GM23248 (cell line): ENCODE measurements around the gene VIL1. TPM values are rescaled to one million over a fixed set of nuclear protein-coding genes. Genes with fewer than 3 reads are reported as not detected.
A peak's percentile ranks its signal among the peaks of the same experiment; 100 is the strongest.

ENCODE experiments used
- DNase-seq: peaks from one replicate; pipeline ENCODE4 v3.0.0-alpha.2; 2015
- H2AFZ ChIP-seq: fragments of 200-600 bp; sonication (generic); 2 replicates; pipeline ENCODE4 v1.6.1; 2016; ENCODE audit warnings: antibody characterized with exemption
- H3F3A ChIP-seq: fragments of 200-600 bp; sonication (generic); 2 replicates; pipeline ENCODE4 v1.6.1; 2016; ENCODE audit warnings: mild to moderate bottlenecking, antibody characterized with exemption, mixed run types; ENCODE audit not compliant: insufficient read depth
- H3K27ac ChIP-seq: fragments of 200-600 bp; sonication (generic); 2 replicates; pipeline ENCODE4 v1.5.1; 2016; ENCODE audit warnings: mild to moderate bottlenecking
- H3K27me3 ChIP-seq: fragments of 200-600 bp; sonication (generic); replicated peaks from 2 replicates; pipeline ENCODE4 v1.6.1; 2016; ENCODE audit warnings: mild to moderate bottlenecking; ENCODE audit not compliant: insufficient read depth
- H3K36me3 ChIP-seq: fragments of 200-600 bp; sonication (generic); 2 replicates; pipeline ENCODE4 v1.6.1; 2016; ENCODE audit warnings: low read depth, mild to moderate bottlenecking
- H3K4me1 ChIP-seq: fragments of 200-600 bp; sonication (generic); 2 replicates; pipeline ENCODE4 v1.6.1; 2016; ENCODE audit warnings: mild to moderate bottlenecking; ENCODE audit not compliant: insufficient read depth
- H3K4me2 ChIP-seq: fragments of 200-600 bp; sonication (generic); one replicate; pipeline ENCODE4 v1.6.1; 2016; ENCODE audit warnings: mild to moderate bottlenecking; ENCODE audit not compliant: unreplicated experiment
- H3K4me3 ChIP-seq: fragments of 200-600 bp; sonication (generic); 2 replicates; pipeline ENCODE4 v1.5.1; 2016; ENCODE audit warnings: mild to moderate bottlenecking
- H3K79me2 ChIP-seq: fragments of 200-600 bp; sonication (generic); 2 replicates; pipeline ENCODE4 v1.6.1; 2016; ENCODE audit warnings: mild to moderate bottlenecking; ENCODE audit not compliant: insufficient read depth
- H3K9ac ChIP-seq: fragments of 200-600 bp; sonication (generic); 2 replicates; pipeline ENCODE4 v1.6.1; 2016; ENCODE audit warnings: mild to moderate bottlenecking
- H3K9me2 ChIP-seq: fragments of 200-600 bp; sonication (generic); 2 replicates; pipeline ENCODE4 v1.6.1; 2016; ENCODE audit warnings: mixed run types, mild to moderate bottlenecking, moderate library complexity; ENCODE audit not compliant: insufficient read depth
- H3K9me3 ChIP-seq: fragments of 200-600 bp; sonication (generic); one replicate; pipeline ENCODE4 v1.6.1; 2017; ENCODE audit warnings: low read depth
- H4K20me1 ChIP-seq: fragments of 200-600 bp; sonication (generic); 2 replicates; pipeline ENCODE4 v1.6.0; 2016; ENCODE audit not compliant: insufficient read depth
- EZH2 ChIP-seq: fragments of 200-600 bp; sonication (generic); IDR thresholded peaks from 2 replicates; pipeline ENCODE4 v1.6.1; 2018; ENCODE audit warnings: antibody characterized with exemption, mild to moderate bottlenecking; ENCODE audit not compliant: insufficient read depth, poor library complexity, severe bottlenecking
- EZH2phosphoT487 ChIP-seq: fragments of 200-600 bp; sonication (generic); IDR thresholded peaks from 2 replicates; pipeline ENCODE4 v1.6.1; 2018; ENCODE audit warnings: antibody characterized with exemption, moderate library complexity, mild to moderate bottlenecking, low read depth; ENCODE audit not compliant: insufficient read depth
- WGBS, 2 experiments: methylation state at CpG; one replicate each; pipeline ENCODE4 v1.1.6; 2015 to 2017; ENCODE audit warnings: low lambda C conversion rate in 2 of 2, low coverage in 1 of 2; ENCODE audit errors: missing lambda C conversion rate in 2 of 2; 5-methylcytosine and 5-hydroxymethylcytosine counted together
- in situ Hi-C: fragments of 300-500 bp; cut with MboI; formaldehyde crosslinking; loops from 2 replicates; pipeline ENCODE4 v1.15.0; 2020
- polyA plus RNA-seq: library from polyadenylated mRNA; unstranded; fragments of >200 nt; fragmentation: Nextera tagmentation; extraction: Ambion mirVana; gene quantifications from 2 replicates; pipeline ENCODE4 v1.2.1, GENCODE V29; 2016
- total RNA-seq: library from RNA; depleted of rRNA; stranded (reverse); fragments of >200 nt; shearing (Covaris generic); gene quantifications from 2 replicates; pipeline ENCODE4 v1.2.3, GENCODE V29; 2014

VIL1 gene
- total and polyA plus RNA-seq, 2 experiments from 2014 or later, result not detected

DNA sequence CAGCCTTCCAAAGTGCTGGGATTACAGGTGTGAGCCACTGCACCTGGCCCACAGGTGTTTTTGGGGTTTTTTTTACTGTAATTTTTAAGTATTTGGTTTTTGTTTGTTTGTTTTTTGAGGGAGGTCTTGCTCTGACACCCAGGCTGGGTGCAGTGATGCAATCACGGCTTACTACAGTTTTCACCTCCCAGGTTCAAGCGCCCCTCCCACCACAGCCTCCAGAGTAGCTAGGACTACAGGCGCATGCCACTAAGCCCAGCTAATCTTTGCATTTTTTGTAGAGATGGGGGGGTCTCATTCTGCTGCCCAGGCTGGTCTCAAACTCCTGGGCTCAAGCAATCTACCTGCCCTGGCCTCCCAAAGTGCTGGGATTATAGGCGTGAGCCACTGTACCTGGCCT is 44.1 kb upstream of the VIL1 start:
- TF ChIP-seq EZH2, result no peak
- TF ChIP-seq EZH2phosphoT487, result no peak
- WGBS, 2 experiments, result 47 to 54% methylated on average over 4 of the region's 4 CpGs

GRCh38 chr2:218375212-218375611 is 43.7 kb upstream of the VIL1 start:
- Histone ChIP-seq H3K27ac (no peak overlapping the region), H3K27me3 (no peaks in the 10 kb centered on the region), H3K4me1 (0 out of 2 replicates have a peak, but pooled peaks cover 7% of the 10 kb centered on the region), H3K9me3 (no peaks in the 10 kb centered on the region), H3F3A (no peaks in the 10 kb centered on the region), H3K4me2 (no peak overlapping the region), H3K9ac (no peak overlapping the region), H3K9me2 (no peaks in the 10 kb centered on the region), H4K20me1 (no peaks in the 10 kb centered on the region), H3K79me2 (no peaks in the 10 kb centered on the region), H2AFZ (no peak overlapping the region), H3K4me3 (no peak overlapping the region), H3K36me3 (no peaks in the 10 kb centered on the region)
- WGBS, 2 experiments, result 5 to 7% methylated on average over 2 of the region's 2 CpGs
- TF ChIP-seq EZH2 (no peak), EZH2phosphoT487 (no peak)
- in situ Hi-C loops, result no loop called here
- peak; percentile 53 for DNase-seq

More for the DNA sequence above, 44.1 kb upstream of the VIL1 start:
- Histone ChIP-seq H3K4me2 (no peak overlapping the region), H4K20me1 (no peaks in the 10 kb centered on the region), H3F3A (no peaks in the 10 kb centered on the region), H3K9me3 (no peaks in the 10 kb centered on the region), H3K79me2 (no peaks in the 10 kb centered on the region), H3K9me2 (no peaks in the 10 kb centered on the region), H3K9ac (no peak overlapping the region), H3K27ac (no peak overlapping the region), H3K36me3 (no peaks in the 10 kb centered on the region), H3K4me1 (0 out of 2 replicates have a peak, but pooled peaks cover 7% of the 10 kb centered on the region), H3K4me3 (no peak overlapping the region), H3K27me3 (no peaks in the 10 kb centered on the region), H2AFZ (no peak overlapping the region)
- in situ Hi-C loops, result no loop called here
- no peak for DNase-seq

GRCh38 chr2:218378053-218378452 is 40.9 kb upstream of the VIL1 start:
- TF ChIP-seq EZH2, result no peak
- TF ChIP-seq EZH2phosphoT487, result no peak
- Histone ChIP-seq H3K9me2 (no peaks in the 10 kb centered on the region), H3K4me2 (no peak overlapping the region), H3F3A (no peaks in the 10 kb centered on the region), H4K20me1 (no peaks in the 10 kb centered on the region), H3K4me1 (0 out of 2 replicates have a peak, but pooled peaks cover 7% of the 10 kb centered on the region), H3K4me3 (no peak overlapping the region), H3K36me3 (no peaks in the 10 kb centered on the region), H3K79me2 (no peaks in the 10 kb centered on the region), H3K27ac (no peak overlapping the region), H3K9ac (no peak overlapping the region), H2AFZ (no peak overlapping the region), H3K9me3 (no peaks in the 10 kb centered on the region), H3K27me3 (no peaks in the 10 kb centered on the region)
- in situ Hi-C loops, result no loop called here
- DNase-seq, result no peak
- WGBS, 2 experiments, result 62 to 66% methylated on average over 5 of the region's 5 CpGs

DNA sequence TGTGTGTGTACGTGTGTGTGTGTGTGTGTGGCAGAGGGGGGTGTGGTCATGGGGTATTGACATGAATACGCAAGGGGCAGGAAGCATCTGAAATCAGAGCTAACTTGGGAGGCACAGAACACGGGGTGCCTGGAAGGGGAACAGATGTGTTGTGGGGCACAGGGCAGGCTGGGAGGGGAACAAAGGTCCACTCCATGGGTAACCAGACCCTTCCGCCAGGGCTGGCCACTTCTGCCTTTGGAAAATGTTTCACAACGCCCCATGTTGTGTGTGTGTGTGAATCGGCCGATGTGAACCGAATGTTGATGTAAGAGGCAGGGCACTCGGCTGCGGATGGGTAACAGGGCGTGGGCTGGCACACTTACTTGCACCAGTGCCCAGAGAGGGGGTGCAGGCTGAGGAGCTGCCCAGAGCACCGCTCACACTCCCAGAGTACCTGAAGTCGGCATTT is 37.0 kb upstream of the VIL1 start, which contains the start of gene SLC11A1:
TSS of gene SLC11A1 (plus strand) at position 358 of the 451 bp plus-strand sequence. CDS start 96 bp downstream, outside the sequence.
- H3K9me2 ChIP-seq, result no peaks in the 10 kb centered on the region
- no peaks in the 10 kb centered on the region for H3F3A ChIP-seq
- no peak within 1 kb of the TSS for H3K9ac ChIP-seq
- H3K4me1 ChIP-seq, result no peaks in the 10 kb centered on the region
- no peak for DNase-seq
- no peak within 1 kb of the TSS for H3K4me2 ChIP-seq
- TF ChIP-seq EZH2phosphoT487 (no peak), EZH2 (no peak)
- H3K4me3 ChIP-seq, result no peak within 1 kb of the TSS
- H3K36me3 ChIP-seq, result no peaks in the 10 kb centered on the region
- H4K20me1 ChIP-seq, result no peaks in the 10 kb centered on the region
- H3K27me3 ChIP-seq, result no peaks in the 10 kb centered on the region
- no peaks in the 10 kb centered on the region for H3K9me3 ChIP-seq
- H3K27ac ChIP-seq, result no peak within 1 kb of the TSS
- H3K79me2 ChIP-seq, result no peaks in the 10 kb centered on the region
- WGBS, 2 experiments, result 81% methylated on average over 13 of the region's 13 CpGs
- no peak within 1 kb of the TSS for H2AFZ ChIP-seq
- in situ Hi-C loops, result no loop called here

GRCh38 chr2:218382785-218383184 is 36.1 kb upstream of the VIL1 start:
- TF ChIP-seq EZH2phosphoT487 (no peak), EZH2 (no peak)
- no peaks in the 10 kb centered on the region for H3K9me2 ChIP-seq
- 68 to 74% methylated on average over 6 of the region's 6 CpGs for WGBS, 2 experiments
- H3K27me3 ChIP-seq, result no peaks in the 10 kb centered on the region
- DNase-seq, result no peak
- H3K9me3 ChIP-seq, result no peaks in the 10 kb centered on the region
- H3K4me2 ChIP-seq, result no peak overlapping the region
- H3K36me3 ChIP-seq, result no peaks in the 10 kb centered on the region
- H4K20me1 ChIP-seq, result no peaks in the 10 kb centered on the region
- no peaks in the 10 kb centered on the region for H3K79me2 ChIP-seq
- no peak overlapping the region for H3K27ac ChIP-seq
- H3K9ac ChIP-seq, result no peak overlapping the region
- no peaks in the 10 kb centered on the region for H3F3A ChIP-seq
- H3K4me3 ChIP-seq, result no peak overlapping the region
- in situ Hi-C loops, result no loop called here
- no peak overlapping the region for H2AFZ ChIP-seq
- no peaks in the 10 kb centered on the region for H3K4me1 ChIP-seq
